HG02588 (cell line): ENCODE results near the gene DDX27.
"Not testable (repeated sequence)": the region's sequence is repeated elsewhere in the genome, so short reads cannot be mapped to it uniquely, and the experiment has no call there.

Source experiments
- ATAC-seq: cut with Tn5 transposase; IDR thresholded peaks from one replicate; pipeline ENCODE4 v1.9.1; 2021; ENCODE audit warnings: mild to moderate bottlenecking, moderate library complexity; ENCODE audit not compliant: unreplicated experiment

DDX27 gene

DNA sequence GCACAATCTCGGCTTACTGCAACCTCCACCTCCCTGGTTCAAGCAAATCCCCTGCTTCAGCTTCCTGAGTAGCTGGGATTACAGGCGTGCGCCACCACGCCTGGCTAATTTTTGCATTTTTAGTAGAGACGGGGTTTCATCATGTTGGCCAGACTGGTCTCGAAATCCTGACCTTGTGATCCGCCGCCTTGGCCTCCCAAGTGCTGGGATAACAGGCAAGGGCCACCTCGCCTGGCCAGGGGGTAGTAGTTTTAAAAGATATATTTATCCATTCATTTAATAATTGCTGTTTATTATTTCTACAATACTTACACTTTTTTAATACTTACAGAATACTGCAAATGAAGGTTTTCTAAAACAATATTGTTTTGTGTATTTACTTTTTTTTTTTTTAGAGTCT is 15.5 kb upstream of the DDX27 start:
- no peak for ATAC-seq

DNA sequence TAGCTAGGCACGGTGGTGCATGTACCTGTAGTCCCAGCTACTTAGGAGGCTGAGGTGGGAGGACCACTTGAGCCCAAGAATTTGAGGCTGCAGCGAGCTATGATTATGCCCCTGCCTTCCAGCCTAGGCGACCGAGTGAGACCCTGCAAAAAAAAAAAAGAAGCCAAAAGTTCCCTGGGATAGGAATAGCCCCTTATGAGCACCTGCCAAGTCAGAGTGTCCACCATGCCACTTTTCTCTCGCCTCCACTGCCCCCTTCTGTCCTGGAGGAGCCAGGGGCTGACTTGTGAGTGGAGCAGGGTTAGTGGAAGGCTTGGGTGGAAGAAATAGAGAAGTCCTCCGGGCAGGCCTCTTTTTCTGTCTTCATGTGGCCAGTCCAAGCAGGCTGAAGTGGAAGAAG is 12.1 kb upstream of the DDX27 start:
- ATAC-seq: no peak

GRCh38 chr20:49210101-49210756 is 9.0 kb upstream of the DDX27 start:
- no peak for ATAC-seq

DNA sequence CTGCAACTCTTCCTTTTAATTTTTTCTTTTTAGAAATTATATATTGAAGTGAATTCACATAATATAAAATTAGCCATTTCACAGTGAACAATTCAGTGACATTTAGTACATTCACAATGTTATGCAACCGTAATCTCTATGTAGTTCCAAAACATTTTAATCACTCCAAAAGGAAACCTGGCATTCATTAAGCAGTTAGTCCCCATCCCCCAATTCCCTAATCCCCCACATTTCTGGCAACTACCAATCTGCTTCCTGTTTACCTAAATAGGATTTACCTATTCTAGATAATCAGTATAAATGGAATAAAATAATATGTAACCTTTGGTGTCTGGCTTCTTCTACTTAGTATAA is 8.5 kb upstream of the DDX27 start:
- ATAC-seq: no peak

DNA sequence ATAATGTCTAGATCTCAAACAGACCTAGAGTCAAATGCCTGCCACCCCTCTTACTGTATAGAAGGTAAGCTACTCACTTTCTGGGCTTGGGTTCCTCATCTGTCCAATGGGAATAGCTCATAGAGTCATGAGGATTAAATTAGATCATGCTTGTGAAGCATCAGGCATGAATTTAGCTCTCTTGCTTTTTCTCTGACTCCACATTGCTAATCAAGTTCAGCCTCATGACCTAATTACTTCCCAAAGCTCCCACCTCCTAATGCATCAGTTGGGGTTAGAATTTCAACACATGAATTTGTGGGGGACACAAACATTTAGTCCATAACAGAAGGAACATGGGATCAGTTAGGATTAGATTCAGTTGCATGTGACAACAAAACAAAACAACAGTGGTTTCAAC is 4.6 kb upstream of the DDX27 start:
- no peak for ATAC-seq

- ATAC-seq: no peak
These were observed 4.0 kb upstream of the DDX27 start for GRCh38 chr20:49215232-49215631.

- ATAC-seq: no peak
These were observed 2.1 kb upstream of the DDX27 start for GRCh38 chr20:49216991-49217578.

DNA sequence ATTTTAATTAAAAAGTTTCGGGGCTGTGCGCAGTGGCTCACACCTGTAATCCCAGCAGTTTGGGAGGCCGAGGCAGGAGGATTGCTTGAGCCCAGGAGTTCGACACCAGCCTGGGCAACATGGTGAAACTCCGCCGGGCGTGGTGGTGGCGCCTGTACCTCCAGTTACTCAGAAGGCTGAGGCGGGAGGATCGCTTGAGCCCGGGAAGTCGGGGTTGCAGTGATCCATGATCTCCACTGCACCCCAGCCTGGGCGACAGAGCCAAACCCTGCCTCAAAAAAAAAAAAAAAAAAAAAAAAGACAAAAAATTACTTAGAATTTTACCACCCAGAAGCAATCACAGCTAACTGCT is 501 bp upstream of the DDX27 start:
- not testable (repeated sequence) for ATAC-seq

- ATAC-seq: no peak
These were observed 962 bp downstream of the DDX27 start for GRCh38 chr20:49219924-49220831.

DNA sequence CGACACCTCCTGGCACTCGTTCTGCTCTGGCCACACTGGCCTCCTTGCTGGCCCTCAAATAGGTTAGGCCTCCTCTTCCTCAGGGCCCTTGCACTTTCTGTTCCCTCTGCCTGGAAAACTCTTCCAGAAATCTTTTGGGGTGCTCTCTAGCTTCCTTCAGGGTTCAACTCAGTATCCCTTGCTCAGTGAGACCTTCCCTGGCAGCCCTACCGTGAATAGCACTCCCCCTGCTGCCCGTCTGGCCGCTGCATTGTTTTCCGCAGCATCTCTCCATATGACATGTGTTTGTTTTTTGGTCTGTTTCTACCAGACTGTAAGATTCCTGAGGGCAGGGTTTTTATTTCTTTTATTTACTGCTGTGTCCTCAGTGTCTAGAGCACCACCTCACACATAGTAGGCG is 6.7 kb downstream of the DDX27 start:
- ATAC-seq: no peak

DNA sequence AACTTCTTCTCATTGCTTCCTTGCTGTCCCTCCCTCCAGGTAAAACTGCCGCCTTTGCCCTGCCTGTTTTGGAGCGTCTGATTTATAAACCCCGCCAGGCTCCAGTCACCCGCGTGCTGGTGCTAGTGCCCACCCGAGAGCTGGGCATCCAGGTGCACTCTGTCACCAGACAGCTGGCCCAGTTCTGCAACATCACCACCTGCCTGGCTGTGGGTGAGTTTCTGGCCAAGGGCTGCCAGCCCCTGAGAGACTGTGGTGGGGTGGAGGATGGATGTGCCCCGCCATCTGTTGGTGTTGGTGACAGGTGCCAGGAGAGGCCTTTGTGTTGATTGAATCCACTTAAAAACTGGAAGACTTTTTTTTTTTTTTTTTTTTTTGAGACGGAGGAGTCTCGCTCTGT is 9.5 kb downstream of the DDX27 start:
- no peak for ATAC-seq

DNA sequence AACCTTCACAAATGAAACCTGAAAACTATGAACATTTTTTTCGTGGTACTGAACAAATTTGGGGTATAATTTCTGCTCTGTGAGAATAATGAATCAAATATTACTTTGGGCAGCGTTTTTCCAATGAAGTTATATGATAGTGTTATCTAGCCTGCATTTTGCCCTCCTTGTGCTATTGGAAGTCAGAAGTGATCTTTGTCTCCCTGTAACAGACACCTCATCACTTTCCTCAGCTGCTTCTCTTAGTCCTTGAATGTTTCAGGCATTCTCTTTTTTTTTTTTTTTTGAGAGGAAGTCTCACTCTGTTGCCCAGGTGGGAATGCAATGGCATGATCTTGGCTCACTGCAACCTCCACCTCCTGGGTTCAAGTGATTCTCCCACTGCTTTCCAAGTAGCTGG is 10.2 kb downstream of the DDX27 start:
- ATAC-seq: no peak

- no peak for ATAC-seq
These were observed 10.8 kb downstream of the DDX27 start for GRCh38 chr20:49230021-49230420.

DNA sequence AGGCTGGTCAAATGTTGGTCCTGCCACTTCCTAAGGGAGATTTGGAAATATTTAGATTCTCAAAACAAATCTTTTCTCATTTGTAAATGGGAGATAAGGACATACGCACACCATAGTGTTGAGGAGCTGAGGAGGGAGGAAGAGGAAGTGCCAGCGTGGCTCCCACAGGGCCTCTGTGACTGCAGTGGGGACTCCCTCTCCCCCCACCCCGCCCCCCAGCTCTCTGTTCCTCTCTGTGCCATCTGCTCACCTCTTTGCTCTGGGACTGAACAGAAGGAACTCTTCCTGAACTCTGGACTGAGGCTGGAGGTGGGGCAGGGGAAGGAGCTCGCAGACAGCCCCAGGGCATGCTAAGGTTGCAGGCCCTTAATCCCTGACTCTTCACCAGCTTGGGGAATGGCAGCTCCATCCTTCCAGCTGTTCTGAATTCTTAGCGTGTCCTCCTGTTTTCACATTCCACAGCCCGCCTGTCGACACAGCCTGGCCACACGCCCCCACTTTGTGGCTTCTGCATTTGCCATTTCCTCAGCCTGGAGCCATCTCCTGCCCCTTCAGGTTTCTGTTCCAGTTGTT is 11.4 kb downstream of the DDX27 start:
- ATAC-seq: no peak

DNA sequence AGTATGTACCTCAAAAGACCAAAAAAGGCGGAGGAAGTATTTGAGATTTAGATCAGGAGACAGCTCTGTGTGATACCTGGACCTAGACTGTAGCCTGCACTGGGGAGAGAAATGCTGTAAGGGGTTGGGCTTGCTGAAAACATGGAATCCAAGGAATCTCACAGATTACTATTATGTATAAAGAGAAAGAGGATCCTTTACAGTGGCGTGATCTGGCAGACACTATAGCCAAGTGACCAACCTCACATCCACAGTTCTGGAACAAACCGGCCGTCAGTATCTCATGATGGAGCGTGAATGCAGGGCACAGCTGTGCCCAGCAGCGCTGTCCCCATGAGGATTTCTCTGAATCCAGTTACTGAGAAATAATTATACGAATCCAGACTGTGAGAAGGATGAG is 12.3 kb downstream of the DDX27 start:
- no peak for ATAC-seq

DNA sequence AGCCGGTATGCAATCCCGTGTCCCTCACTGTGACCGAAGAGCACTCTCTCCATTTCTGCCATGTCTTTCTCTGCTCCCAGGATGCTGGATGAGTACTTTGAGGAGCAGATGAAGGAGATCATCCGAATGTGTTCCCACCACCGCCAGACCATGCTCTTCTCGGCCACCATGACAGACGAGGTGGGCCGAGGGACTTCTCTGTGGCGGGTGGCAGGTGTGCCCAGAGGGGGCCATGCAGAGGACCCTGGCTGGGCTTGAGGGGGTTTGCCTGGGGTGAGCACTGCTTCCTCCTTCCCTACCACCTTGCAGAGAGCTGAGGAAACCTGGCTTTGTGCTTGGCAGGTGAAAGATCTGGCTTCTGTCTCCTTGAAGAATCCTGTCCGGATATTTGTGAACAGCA is 14.0 kb downstream of the DDX27 start:
- ATAC-seq: no peak

DNA sequence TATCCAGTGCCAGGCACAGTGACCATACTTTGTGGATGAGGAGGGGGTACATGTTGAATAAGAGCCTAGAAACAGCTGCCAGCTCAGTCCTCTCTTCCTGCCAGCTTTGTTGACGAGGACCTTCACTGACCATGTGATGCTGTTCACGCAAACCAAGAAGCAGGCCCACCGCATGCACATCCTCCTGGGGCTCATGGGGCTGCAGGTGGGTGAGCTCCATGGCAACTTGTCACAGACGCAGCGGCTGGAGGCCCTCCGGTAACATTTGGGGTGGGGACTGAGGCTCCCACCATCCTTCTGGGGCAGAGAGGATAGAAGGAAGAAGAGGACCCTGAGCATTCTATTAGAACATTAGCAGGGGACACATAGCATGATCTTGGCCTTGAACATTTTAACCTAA is 15.6 kb downstream of the DDX27 start:
- ATAC-seq: no peak

DNA sequence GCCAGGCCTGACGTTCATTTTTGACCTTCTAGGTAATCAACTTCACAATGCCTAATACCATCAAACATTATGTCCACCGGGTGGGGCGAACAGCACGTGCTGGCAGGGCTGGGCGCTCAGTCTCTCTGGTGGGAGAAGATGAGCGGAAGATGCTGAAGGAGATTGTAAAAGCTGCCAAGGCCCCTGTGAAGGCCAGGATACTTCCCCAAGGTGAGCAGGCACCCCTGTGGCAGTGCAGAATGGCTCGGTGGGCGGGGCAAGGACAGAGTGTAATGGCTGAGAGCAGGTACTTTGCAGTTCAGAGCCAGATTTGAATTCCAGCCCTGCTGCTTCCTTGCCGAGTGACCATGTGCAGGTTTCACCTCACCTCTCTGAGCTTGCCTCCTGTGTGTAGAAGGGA is 17.1 kb downstream of the DDX27 start:
- no peak for ATAC-seq

- ATAC-seq: no peak
These were observed 18.3 kb downstream of the DDX27 start for GRCh38 chr20:49237531-49237930.

DNA sequence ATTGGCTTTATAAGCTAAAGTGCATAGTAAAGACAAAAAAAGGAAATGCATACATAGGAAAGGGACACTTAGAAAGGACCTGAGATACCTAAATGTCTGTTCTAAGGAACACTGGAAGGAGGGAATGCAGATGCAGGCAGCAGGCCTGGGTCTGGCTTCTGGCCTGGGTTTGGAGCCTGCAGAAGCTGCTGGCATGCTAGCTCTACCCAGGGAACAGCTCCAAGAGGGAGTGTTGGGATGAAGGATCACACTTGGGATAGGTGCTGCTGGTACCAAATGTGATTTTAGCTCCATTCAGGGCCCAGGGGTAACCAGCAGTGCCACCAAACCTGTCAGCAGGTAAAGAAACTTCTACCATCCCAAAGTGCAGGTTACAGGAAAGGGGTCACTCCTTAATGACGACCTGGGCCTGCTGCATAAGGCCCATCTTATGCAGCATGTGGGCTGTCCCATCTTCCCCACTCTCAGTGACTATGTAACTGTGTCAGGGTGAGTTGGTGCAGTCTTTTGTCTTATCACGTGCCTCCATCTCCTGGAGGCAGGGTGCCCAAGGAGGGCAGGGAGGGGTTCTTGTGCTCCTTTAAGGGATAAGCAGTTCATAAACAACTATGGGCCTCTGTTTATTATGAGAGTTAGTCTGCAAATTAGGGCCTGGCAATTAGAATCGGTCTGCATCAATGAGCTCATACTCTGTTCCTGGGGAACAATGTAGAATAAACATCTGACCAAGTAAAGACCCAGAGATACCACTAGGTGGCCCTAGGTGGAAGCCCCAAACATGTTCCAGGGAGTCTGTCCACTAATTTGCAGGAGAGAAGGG is 26.9 kb downstream of the DDX27 start:
- ATAC-seq: no peak

- no peak for ATAC-seq
These were observed 28.0 kb downstream of the DDX27 start for GRCh38 chr20:49247169-49247723.
